ENCODE data around the gene CARM1.
"Not testable (repeated sequence)": the region's sequence is repeated elsewhere in the genome, so short reads cannot be mapped to it uniquely, and the experiment has no call there.

CARM1 gene

GRCh38 chr19:10935371-10936059, 64.2 kb downstream of the CARM1 start:
- DNase-seq, result no peak

GRCh38 chr19:10936661-10937084, 65.3 kb downstream of the CARM1 start:
- DNase-seq, result no peak

GRCh38 chr19:10941649-10942048, 70.3 kb downstream of the CARM1 start:
- DNase-seq, result not testable (repeated sequence)

GRCh38 chr19:10943412-10943811, 72.1 kb downstream of the CARM1 start:
- DNase-seq, result not testable (repeated sequence)

GRCh38 chr19:10945264-10945663, 73.9 kb downstream of the CARM1 start:
- no peak for DNase-seq

GRCh38 chr19:10946958-10947657, 75.8 kb downstream of the CARM1 start:
- no peak for DNase-seq

- no peak for DNase-seq
These were observed 81.5 kb downstream of the CARM1 start for GRCh38 chr19:10952809-10953208.

- DNase-seq, result not testable (repeated sequence)
These were observed 88.1 kb downstream of the CARM1 start for GRCh38 chr19:10959277-10959968.

GRCh38 chr19:10960314-10961072, 89.1 kb downstream of the CARM1 start, which contains the start of gene SMARCA4:
TSS of gene SMARCA4 (plus strand) at chr19:10961030. CDS start at chr19:10984152, 23,122 bp downstream.
- peak; percentile 98 for DNase-seq

- DNase-seq, result peak; percentile 74
These were observed 89.9 kb downstream of the CARM1 start for GRCh38 chr19:10961073-10961860.

- DNase-seq, result no peak
These were observed 91.5 kb downstream of the CARM1 start for GRCh38 chr19:10962863-10963262.

GRCh38 chr19:10963865-10964264, 92.5 kb downstream of the CARM1 start:
- DNase-seq, result no peak

- DNase-seq, result no peak
These were observed 93.5 kb downstream of the CARM1 start for GRCh38 chr19:10964903-10965302.

GRCh38 chr19:10965398-10965797, 94.0 kb downstream of the CARM1 start:
- DNase-seq, result no peak

GRCh38 chr19:10966809-10967208, 95.5 kb downstream of the CARM1 start:
- DNase-seq, result no peak

- DNase-seq, result no peak
These were observed 97.3 kb downstream of the CARM1 start for GRCh38 chr19:10968527-10969135.

GRCh38 chr19:10971107-10971726, 99.9 kb downstream of the CARM1 start:
- no peak for DNase-seq
